Coronary artery (tissue), 2 donors: Measurements from ENCODE around the gene MCTP1.

Experiments
- DNase-seq: peaks from one replicate; pipeline ENCODE4 v3.0.0-alpha.2; 2017; ENCODE audit warnings: low spot score
- H3K27ac ChIP-seq, 2 donors: fragments of 200-600 bp; sonication (generic); one replicate each; pipeline ENCODE4 v1.5.1; 2016 to 2019
- H3K4me3 ChIP-seq: fragments of 200-600 bp; sonication (generic); 2 replicates; pipeline ENCODE4 v1.5.1; 2016; ENCODE audit warnings: mild to moderate bottlenecking, moderate library complexity
- TF ChIP-seq, protein P1 (sequence below): fragments of 200-600 bp; sonication (generic); IDR thresholded peaks from one replicate; pipeline ENCODE4 v1.5.1; 2019; ENCODE audit warnings: antibody characterized with exemption

MCTP1 gene

DNA sequence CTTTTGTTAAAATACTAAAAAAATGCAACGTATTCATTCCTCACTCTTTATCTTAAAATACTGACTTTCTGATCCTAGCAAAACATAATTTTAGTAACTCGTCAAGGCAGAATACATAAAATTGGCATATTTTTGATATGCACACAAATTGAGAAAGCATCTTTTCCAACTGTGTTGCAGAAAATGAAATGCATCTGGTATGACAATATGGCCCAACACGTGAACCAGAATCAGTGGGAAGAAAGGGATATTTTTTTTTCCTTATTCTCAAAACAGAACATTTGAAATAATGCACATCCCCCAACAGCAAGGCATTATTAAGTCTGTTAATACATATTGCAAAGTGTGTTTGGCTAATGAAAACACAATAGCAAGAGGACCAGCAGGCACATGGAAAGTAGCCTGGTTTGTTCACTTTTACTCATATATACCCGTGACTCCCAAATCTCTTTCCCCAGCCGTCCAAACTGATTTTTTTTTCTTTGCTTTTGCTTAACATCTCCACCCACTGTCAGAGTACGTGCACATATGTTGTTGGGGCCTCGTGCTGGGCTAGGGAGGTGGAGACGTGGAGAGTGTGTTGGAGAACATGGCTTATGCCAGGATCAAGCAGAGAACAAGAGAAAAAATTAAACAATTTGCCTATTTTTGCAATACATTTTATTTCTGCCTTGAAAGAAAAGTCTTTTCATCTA lies 4.3 kb downstream of the MCTP1 start:
- TF ChIP-seq, protein P1, sequence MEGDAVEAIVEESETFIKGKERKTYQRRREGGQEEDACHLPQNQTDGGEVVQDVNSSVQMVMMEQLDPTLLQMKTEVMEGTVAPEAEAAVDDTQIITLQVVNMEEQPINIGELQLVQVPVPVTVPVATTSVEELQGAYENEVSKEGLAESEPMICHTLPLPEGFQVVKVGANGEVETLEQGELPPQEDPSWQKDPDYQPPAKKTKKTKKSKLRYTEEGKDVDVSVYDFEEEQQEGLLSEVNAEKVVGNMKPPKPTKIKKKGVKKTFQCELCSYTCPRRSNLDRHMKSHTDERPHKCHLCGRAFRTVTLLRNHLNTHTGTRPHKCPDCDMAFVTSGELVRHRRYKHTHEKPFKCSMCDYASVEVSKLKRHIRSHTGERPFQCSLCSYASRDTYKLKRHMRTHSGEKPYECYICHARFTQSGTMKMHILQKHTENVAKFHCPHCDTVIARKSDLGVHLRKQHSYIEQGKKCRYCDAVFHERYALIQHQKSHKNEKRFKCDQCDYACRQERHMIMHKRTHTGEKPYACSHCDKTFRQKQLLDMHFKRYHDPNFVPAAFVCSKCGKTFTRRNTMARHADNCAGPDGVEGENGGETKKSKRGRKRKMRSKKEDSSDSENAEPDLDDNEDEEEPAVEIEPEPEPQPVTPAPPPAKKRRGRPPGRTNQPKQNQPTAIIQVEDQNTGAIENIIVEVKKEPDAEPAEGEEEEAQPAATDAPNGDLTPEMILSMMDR, result no peak
- Histone ChIP-seq H3K27ac (no peak overlapping the region), H3K4me3 (no peak overlapping the region)
- no peak for DNase-seq

GRCh38 chr5:95274011-95274410 lies 10.9 kb downstream of the MCTP1 start:
- Histone ChIP-seq H3K27ac (no peak overlapping the region), H3K4me3 (no peak overlapping the region)
- no peak for DNase-seq
- TF ChIP-seq, protein P1, result no peak

DNA sequence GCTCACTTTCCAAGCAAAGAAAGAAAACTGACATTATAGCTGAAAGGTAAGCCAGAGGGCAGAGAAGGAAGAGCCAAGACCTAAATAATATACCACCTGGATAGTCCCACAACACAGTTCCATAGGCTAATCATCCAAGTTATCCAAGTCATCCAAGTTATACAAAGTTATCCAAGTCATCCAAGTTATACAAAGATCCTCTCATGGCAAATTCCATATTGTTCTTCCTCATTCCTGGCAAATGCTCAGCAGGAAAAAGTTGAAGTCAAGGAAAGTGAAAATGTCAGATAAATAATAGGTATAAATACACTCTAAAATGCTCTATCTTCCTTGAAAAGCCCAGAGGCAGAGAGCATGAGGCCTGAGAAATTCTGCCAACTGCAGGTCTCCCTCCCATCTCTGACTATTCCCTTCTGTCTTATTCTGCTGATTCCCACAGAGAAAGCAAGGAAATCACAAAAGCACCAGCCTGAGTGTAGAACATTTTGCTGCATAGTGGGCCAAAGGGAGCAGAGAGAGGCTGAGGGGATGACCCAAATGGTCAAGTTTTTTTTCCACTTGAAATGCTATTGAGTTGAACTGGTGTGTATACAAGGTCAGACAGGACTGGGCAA lies 12.5 kb downstream of the MCTP1 start:
- Histone ChIP-seq H3K4me3 (no peak overlapping the region), H3K27ac (no peak overlapping the region)
- TF ChIP-seq, protein P1, result no peak
- DNase-seq, result no peak

GRCh38 chr5:95262933-95263660 lies 21.8 kb downstream of the MCTP1 start:
- TF ChIP-seq, protein P1, result no peak

GRCh38 chr5:95261437-95262175 lies 23.3 kb downstream of the MCTP1 start:
- TF ChIP-seq, protein P1, result no peak
- Histone ChIP-seq H3K27ac (peak overlapping the region in 1 of 2 donors; percentile 10), H3K4me3 (no peak overlapping the region)
- no peak for DNase-seq

More at GRCh38 chr5:95262933-95263660, 21.8 kb downstream of the MCTP1 start:
- Histone ChIP-seq H3K4me3 (no peak overlapping the region), H3K27ac (no peak overlapping the region)
- no peak for DNase-seq

GRCh38 chr5:95256991-95257390 lies 27.9 kb downstream of the MCTP1 start:
- TF ChIP-seq, protein P1, result no peak
- H3K4me3 ChIP-seq, result no peak overlapping the region
- DNase-seq, result no peak
- no peak overlapping the region for H3K27ac ChIP-seq
